ENCODE data around the gene TMEM186. TPM values are rescaled to one million over a fixed set of nuclear protein-coding genes. Genes with fewer than 3 reads are reported as not detected.

Gene TMEM186
- total and polyA plus RNA-seq, 2 donors (not counting 1 experiment from before 2014, with no cell fraction given): 6.8 to 8.6 TPM

DNA sequence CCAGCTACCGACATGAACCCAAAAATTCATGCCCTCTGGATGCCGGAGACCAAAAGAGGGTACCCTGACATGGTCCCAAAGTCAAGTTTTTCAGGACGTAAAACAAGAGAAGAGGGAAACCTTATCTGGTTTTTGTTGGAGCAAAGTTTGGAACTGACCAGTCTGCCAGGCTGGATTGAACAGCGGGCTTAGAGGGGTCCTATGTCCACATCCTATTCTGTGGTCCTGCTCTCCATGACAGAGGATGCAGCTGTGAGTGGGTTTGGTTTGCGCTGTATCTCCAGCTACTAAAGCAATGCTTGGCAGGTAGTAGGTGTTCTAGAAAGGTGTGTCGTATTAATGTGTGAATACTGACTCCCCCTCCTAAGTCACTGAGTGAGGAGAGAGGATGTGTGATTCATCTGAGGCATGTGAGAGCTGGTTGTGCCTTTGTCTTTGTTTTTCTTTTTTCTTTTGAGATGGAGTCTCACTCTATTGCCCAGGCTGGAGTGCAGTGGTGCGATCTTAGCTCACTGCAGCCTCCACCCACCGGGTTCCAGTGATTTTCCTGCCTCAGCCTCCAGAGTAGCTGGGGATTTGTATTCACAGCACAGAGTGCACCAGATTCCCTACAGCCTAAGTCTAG is 31.2 kb upstream of the TMEM186 start:
- Histone ChIP-seq H3K79me2 (ENCODE audit: control insufficient read depth, insufficient read depth, low read length) (peaks cover 6% of the 10 kb centered on the region), H3K4me1 (ENCODE audit: control insufficient read depth, extremely low read depth, insufficient read depth, low read length) (no peaks in the 10 kb centered on the region), H3K27ac (ENCODE audit: insufficient read depth, low read length) (no peak overlapping the region), H3K9ac (ENCODE audit: insufficient read depth, low read length) (no peak overlapping the region), H3K4me2 (ENCODE audit: extremely low read depth, insufficient read depth, low read length) (no peak overlapping the region), H4K20me1 (ENCODE audit: control insufficient read depth, extremely low read depth, insufficient read depth, low read length) (no peaks in the 10 kb centered on the region), H3K27me3 (ENCODE audit: control insufficient read depth, insufficient read depth, low read length) (no peaks in the 10 kb centered on the region), H3K9me3 (ENCODE audit: control insufficient read depth, insufficient read depth, low read depth, low read length) (no peaks in the 10 kb centered on the region), H2AFZ (ENCODE audit: low read length) (no peak overlapping the region), H3K36me3 (ENCODE audit: control insufficient read depth, insufficient read depth, low read length) (peaks cover 11% of the 10 kb centered on the region), H3K4me3 (replicated peaks in 1 of 4; ENCODE audit: control extremely low read depth in 1 of 4, insufficient read depth in 1 of 4, low read depth in 3 of 4, low read length in 4 of 4) (no peak overlapping the region)
- peak in 1 of 2 donors; percentile 27 for DNase-seq (ENCODE audit: low read depth in 2 of 2)
- TF ChIP-seq EZH2 (IDR thresholded peaks at IDR 0.05; ENCODE audit: low read length, missing control alignments): no peak
- TF ChIP-seq, protein P1, sequence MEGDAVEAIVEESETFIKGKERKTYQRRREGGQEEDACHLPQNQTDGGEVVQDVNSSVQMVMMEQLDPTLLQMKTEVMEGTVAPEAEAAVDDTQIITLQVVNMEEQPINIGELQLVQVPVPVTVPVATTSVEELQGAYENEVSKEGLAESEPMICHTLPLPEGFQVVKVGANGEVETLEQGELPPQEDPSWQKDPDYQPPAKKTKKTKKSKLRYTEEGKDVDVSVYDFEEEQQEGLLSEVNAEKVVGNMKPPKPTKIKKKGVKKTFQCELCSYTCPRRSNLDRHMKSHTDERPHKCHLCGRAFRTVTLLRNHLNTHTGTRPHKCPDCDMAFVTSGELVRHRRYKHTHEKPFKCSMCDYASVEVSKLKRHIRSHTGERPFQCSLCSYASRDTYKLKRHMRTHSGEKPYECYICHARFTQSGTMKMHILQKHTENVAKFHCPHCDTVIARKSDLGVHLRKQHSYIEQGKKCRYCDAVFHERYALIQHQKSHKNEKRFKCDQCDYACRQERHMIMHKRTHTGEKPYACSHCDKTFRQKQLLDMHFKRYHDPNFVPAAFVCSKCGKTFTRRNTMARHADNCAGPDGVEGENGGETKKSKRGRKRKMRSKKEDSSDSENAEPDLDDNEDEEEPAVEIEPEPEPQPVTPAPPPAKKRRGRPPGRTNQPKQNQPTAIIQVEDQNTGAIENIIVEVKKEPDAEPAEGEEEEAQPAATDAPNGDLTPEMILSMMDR (conservative IDR thresholded peaks at IDR 0.05 in 1 of 2, IDR thresholded peaks at IDR 0.05 in 1 of 2; ENCODE audit: low read depth in 1 of 2, low read length in 2 of 2): no peak

DNA sequence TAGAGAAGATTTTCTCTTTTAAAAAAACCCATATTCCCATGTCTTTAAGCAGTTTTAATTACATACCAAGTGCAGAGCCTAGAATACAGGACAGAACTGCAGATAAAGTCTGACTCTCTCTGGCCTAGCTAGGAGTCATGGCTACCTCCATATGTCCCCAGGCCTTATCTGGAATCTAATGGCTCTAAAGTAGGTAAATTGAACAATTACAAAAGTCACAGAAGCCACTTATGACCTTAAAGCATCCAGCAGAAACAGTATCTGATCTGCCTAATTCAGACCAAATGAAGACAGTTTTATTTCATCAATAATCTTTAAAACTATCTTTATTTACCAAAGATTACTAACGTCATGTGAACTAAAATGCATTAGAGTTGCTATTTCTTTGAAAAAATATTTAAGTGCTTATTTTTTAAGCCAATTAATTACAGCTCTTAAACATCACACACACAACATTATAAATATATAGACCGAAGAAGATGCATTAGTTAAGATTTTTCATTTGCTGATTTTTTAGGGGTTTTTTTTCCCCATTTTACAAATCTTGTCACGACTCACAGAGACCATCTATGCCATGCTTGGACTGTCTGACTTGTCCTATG is 28.9 kb upstream of the TMEM186 start:
- no peak overlapping the region for H3K9ac ChIP-seq (ENCODE audit: insufficient read depth, low read length)
- H3K79me2 ChIP-seq (ENCODE audit: control insufficient read depth, insufficient read depth, low read length): peaks cover 2% of the 10 kb centered on the region
- no peaks in the 10 kb centered on the region for H3K4me1 ChIP-seq (ENCODE audit: control insufficient read depth, extremely low read depth, insufficient read depth, low read length)
- H3K27me3 ChIP-seq (ENCODE audit: control insufficient read depth, insufficient read depth, low read length): no peaks in the 10 kb centered on the region
- H3K4me3 ChIP-seq (replicated peaks in 1 of 4; ENCODE audit: control extremely low read depth in 1 of 4, insufficient read depth in 1 of 4, low read depth in 3 of 4, low read length in 4 of 4): no peak overlapping the region
- no peak for TF ChIP-seq EZH2 (IDR thresholded peaks at IDR 0.05; ENCODE audit: low read length, missing control alignments)
- TF ChIP-seq, protein P1 (conservative IDR thresholded peaks at IDR 0.05 in 1 of 2, IDR thresholded peaks at IDR 0.05 in 1 of 2; ENCODE audit: low read depth in 1 of 2, low read length in 2 of 2): no peak
- H3K9me3 ChIP-seq (ENCODE audit: control insufficient read depth, insufficient read depth, low read depth, low read length): no peaks in the 10 kb centered on the region
- H3K36me3 ChIP-seq (ENCODE audit: control insufficient read depth, insufficient read depth, low read length): peaks cover 7% of the 10 kb centered on the region
- H3K27ac ChIP-seq (ENCODE audit: insufficient read depth, low read length): no peak overlapping the region
- DNase-seq (ENCODE audit: low read depth in 2 of 2): no peak
- H2AFZ ChIP-seq (ENCODE audit: low read length): no peak overlapping the region
- no peak overlapping the region for H3K4me2 ChIP-seq (ENCODE audit: extremely low read depth, insufficient read depth, low read length)
- no peaks in the 10 kb centered on the region for H4K20me1 ChIP-seq (ENCODE audit: control insufficient read depth, extremely low read depth, insufficient read depth, low read length)

DNA sequence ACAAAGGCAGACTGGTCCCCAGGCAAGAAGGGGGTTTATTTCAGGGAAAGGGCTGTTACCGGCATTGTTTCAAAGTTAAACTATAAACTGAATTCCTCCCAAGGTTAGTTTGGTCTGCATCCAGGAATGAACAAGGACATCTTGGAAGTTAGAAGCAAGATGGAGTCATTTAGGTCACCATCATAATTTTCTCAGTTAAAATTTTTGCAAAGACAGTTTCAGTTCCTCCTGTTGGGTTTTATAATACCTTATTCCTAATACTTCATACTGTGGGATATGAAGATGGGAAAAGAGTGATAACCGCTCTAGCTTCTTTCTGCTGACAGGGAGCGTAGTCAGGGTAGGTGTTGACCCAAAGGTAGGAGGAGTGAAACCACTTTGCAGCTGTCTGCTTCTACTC is 25.0 kb upstream of the TMEM186 start:
- Histone ChIP-seq H3K27me3 (ENCODE audit: control insufficient read depth, insufficient read depth, low read length) (no peaks in the 10 kb centered on the region), H2AFZ (ENCODE audit: low read length) (no peak overlapping the region), H3K4me2 (ENCODE audit: extremely low read depth, insufficient read depth, low read length) (no peak overlapping the region), H3K36me3 (ENCODE audit: control insufficient read depth, insufficient read depth, low read length) (peaks cover 6% of the 10 kb centered on the region), H3K9me3 (ENCODE audit: control insufficient read depth, insufficient read depth, low read depth, low read length) (no peaks in the 10 kb centered on the region), H3K27ac (ENCODE audit: insufficient read depth, low read length) (no peak overlapping the region), H3K9ac (ENCODE audit: insufficient read depth, low read length) (no peak overlapping the region), H3K79me2 (ENCODE audit: control insufficient read depth, insufficient read depth, low read length) (peaks cover 2% of the 10 kb centered on the region), H3K4me3 (replicated peaks in 1 of 4; ENCODE audit: control extremely low read depth in 1 of 4, insufficient read depth in 1 of 4, low read depth in 3 of 4, low read length in 4 of 4) (no peak overlapping the region), H3K4me1 (ENCODE audit: control insufficient read depth, extremely low read depth, insufficient read depth, low read length) (peaks cover 3% of the 10 kb centered on the region), H4K20me1 (ENCODE audit: control insufficient read depth, extremely low read depth, insufficient read depth, low read length) (no peaks in the 10 kb centered on the region)
- no peak for DNase-seq (ENCODE audit: low read depth in 2 of 2)
- TF ChIP-seq EZH2 (IDR thresholded peaks at IDR 0.05; ENCODE audit: low read length, missing control alignments): no peak
- TF ChIP-seq, protein P1 (conservative IDR thresholded peaks at IDR 0.05 in 1 of 2, IDR thresholded peaks at IDR 0.05 in 1 of 2; ENCODE audit: low read depth in 1 of 2, low read length in 2 of 2): no peak
